SH-SY5Y (cell line): ENCODE results near the gene PPARG.

Source experiments
- GATA2 ChIP-seq: IDR thresholded peaks from 2 replicates; pipeline ENCODE4 v1.6.1; 2011; ENCODE audit warnings: mild to moderate bottlenecking, low read depth, low read length
- GATA3 ChIP-seq: IDR thresholded peaks from 2 replicates; pipeline ENCODE4 v1.6.1; 2011; ENCODE audit warnings: low read depth, mild to moderate bottlenecking, low read length, moderate library complexity

GRCh38 chr3:12312010-12312409 lies 23.1 kb downstream of the PPARG start:
- TF ChIP-seq GATA2, result no peak
- no peak for TF ChIP-seq GATA3
